Activated CD4-positive, alpha-beta T cell treated with anti-CD3 and anti-CD28 coated beads, Interleukin-2, amount 50 U/mL, for 24 hours (primary cell): ENCODE measurements around the gene ACAT2.
"Not testable (repeated sequence)": the region's sequence is repeated elsewhere in the genome, so short reads cannot be mapped to it uniquely, and the experiment has no call there.

ENCODE experiments used
- DNase-seq, 2 donors: peaks; one replicate each; pipeline ENCODE4 v3.0.0-alpha.2; 2020; ENCODE audit warnings: low read depth in 1 of 2, low spot score in 1 of 2

The ACAT2 gene

DNA sequence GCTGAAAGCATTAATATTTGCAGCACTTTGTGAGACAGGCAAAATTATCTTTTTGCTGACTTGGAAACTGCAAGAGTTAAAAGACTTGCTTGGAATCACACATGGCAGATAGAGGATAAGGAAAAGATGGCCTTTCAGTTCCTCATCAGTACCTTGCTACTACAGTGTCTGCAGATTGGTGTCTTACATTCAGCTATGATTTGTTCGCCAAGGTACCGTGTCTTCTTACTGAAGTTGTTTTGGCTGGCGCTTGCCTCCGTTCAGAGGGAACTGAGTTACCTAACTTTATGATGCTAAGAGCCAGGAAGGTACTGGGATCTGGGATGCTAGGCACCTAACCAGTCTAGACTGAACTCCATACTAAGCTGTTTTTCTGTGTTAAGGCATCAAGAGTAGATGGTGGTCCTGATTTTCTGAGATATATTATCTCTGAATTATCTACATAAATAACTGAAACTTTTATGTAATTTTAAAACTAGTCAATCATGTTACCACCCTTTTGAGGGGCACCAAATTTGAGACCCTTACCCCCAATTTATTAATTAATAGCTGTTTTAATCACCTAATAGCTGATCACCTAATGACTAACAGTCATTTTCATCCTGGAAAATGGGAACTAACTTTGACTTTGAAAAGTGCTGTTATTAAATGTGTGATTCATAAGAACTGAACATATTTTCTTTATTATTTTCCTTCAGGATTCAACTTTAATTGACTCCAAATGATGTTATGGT is 32.1 kb upstream of the ACAT2 start:
- DNase-seq = no peak

DNA sequence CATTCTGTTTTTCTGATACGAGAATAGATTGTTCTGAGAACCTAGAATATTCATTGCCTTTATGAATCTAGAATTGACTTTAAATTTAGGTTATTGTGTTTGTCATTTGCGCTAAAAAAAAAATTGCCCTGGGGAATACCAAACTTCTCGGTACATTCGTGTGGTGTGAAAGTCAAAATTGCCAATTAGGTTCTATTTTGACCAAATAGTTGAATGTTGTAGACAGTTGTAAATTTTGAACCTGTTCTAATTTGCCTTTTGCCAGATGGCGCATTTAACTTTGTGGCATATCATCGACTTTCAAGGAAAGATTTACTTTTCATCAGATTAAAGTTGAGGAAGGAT is 31.5 kb upstream of the ACAT2 start:
- DNase-seq = no peak

DNA sequence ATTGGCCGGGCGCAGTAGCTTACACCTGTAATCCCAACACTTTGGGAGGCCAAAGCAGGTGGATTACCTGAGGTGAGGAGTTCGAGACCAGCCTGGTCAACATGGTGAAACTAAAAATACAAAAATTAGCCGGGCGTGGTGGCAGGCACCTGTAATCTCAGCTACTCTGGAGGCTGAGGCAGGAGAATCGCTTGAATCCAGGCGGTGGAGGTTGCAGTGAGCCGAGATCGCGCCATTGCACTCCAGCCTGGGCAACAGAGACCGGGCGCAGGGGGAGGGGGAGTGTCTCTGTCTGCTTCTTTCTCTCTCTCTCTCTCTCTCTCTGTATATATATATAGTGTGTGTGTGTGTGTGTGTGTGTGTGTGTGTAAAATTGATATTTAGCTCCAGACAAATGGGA is 29.3 kb upstream of the ACAT2 start:
- DNase-seq = not testable (repeated sequence)

DNA sequence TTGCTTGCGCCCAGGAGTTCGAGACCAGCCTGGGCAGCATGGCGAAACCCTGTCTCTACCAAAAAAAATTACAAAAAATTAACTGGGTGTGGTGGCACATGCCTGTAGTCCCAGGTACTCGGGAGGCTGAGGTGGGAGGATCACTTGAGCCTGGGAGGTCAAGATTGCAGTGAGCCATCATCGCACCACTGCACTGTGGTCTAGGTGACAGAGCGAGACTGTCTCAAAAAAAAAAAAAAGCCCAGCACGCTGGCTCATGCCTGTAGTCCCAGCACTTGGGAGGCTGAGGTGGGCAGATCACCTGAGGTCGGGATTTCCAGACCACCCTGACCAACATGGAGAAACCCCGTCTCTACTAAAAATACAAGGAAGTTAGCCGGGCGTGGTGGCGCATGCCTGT is 28.4 kb upstream of the ACAT2 start:
- not testable (repeated sequence) for DNase-seq

DNA sequence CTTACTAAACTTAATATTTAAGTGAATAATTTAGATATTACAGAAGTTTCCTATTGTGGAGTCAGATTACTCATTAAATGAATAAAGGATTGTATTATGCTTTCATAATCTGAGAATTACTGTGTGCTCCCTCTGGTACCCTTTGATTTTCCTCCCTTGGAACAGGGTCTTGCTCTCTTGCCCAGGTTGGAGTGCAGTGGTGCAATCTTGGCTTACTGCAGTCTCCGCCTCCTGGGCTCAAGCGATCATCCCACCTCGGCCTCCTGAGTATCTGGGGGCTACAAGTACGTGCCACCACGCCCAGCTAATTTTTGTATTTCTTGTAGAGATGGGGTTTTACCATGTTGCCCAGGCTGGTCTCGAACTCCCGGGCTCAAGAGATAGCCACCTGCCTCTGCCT is 24.9 kb upstream of the ACAT2 start:
- no peak for DNase-seq

DNA sequence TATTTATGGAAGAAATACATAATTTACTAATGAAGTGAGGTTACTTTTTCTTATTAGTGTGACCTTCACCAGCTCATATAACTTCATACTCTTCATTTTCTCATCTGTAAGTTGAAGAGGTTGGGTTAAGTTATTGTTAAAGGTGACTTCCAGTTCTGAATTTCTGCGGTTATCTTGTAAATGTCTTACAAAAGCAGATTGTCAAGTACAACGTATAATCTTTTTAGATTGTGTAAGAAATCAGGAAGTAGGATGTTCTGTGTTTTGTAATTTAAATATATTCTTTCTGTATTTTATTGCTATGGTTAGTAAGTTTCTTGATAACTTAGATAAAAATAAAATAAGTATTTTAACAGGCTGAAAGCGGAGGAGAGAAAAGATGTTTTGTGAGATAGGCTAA is 22.5 kb upstream of the ACAT2 start:
- no peak for DNase-seq

DNA sequence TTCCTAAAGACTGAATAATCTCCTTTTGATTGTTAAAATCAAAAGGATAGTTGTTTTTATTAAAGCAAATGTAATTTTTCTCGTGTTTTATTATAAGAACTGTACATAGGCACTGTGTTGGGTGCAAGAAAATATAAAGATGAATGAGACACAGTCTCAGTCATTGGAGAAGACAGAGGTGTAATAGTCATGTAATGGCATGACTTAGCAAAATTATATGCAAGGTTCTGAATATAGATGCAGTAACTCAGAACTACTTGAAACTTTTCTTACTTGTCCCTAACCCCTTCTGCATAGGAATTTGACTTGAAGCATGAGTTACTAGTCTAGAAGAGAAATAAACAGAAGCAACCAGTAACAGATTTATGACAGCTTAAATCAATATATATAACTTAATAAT is 19.7 kb upstream of the ACAT2 start:
- DNase-seq = no peak

DNA sequence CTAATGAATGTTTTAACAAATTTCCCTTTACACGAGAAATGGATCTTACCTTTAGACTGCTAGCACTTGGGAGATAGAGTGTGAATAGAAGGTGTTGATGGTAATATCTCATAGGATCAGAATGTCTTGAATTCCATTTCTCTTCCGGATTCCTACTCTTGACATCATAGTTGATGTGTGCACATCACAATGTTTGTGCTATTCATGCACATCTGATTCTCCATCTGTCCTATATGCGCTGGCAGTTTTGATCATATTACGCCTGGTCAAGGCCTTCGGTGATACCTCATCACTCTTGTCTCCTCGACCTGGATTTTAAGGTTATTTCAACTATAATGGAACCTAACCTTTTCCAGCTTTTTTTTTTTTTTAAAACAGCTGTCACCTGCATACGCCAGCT is 16.8 kb upstream of the ACAT2 start:
- no peak for DNase-seq

DNA sequence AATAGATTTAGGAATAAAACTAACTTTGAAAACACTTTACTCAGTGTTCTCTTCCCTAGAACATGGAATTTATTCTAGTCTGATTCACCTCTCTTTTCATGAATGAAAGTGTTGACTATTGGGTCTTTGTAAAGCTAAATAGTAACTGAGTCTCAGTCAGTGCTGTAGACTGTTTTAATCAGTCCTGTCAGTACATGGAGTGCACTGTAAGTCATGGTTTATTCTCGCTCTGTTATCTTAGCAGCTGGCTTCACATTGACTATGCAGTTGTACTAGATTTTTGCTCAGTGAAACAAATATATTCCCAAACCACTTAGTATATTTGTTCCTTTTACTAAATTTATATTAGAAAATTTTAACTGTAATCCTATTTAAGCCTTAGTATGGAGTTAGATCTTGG is 15.1 kb upstream of the ACAT2 start:
- no peak for DNase-seq

DNA sequence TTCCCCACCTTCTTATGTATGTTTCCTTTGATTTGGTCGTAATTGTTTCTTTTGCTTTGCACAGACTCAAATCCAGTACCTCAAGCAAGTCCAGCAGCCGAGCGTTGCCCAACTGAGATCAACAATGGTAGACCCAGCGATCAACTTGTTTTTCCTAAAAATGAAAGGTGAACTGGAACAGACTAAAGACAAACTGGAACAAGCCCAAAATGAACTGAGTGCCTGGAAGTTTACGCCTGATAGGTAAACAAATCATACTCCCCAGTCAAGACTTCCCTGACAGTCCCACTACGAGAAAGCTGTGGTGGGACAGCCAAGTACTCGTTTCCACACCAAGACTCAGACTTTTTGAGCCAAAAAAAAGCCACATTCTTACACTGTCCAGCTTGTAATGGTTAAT is 13.7 kb upstream of the ACAT2 start:
- DNase-seq = not testable (repeated sequence)

DNA sequence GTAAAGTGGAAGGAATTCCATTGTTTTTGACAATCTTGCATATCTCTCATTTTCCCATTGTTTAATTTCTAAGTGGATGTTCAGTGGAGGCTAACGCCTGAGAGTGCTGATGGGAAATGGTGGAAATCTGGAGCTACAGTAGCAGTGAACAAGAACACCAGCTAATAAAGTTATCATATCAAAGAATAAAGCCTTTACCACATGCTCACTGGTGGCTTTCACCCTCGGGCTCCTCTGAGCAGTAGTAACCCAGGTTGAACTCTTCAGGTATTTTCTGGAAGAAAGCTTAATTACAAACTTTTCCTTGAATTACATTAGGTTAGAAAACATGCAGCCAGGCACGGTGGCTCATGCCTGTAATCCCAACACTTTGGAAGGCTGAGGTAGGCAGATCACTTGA is 10.4 kb upstream of the ACAT2 start:
- DNase-seq = no peak

DNA sequence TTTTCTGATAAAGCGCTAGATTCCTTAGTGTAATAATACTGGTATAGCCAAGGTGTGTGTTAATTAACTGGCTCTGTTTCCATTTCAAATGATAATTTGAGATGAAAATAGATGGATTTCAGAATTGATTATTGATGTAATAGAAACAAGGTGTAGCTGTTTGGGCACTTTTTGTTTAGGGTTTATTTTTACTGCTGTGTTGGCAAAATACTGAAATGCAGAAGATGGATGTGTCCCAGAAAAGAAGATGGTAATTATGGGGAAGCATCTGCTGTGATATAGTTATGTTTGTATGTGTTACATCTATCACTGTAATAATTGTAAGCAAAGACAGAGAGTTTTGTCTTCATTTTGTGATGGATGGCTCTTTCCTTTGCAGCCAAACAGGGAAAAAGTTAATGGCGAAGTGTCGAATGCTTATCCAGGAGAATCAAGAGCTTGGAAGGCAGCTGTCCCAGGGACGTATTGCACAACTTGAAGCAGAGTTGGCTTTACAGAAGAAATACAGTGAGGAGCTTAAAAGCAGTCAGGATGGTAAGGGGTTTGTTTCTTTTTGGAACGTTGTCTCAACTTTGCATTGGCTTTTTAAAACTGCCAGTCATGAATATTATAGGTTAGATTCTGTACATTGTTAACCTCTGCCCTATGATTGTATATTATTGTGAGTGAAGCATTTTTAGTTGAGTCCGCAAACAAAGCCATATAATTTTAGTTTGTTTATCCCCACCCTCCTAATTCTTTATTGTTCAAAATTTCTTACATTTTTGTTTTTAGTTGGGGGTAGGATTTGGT is 8.6 kb upstream of the ACAT2 start:
- DNase-seq = no peak

DNA sequence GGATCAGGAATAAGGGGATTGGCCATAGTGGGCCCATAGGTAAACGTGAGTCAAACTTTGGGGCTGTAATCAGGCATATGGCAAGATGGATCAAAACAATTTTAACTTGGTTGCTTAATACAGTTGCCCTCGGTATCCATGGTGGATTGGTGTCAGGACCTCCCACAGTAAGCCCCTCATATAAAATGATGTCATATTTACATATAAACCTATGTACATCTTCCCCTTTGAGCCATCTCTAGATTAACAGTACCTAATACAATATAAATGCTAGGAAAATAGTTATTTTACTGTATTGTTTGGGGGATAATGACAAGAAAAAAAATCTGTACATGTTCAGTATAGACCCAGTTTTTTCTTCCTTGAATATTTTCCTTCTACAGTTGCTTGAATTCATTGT is 7.4 kb upstream of the ACAT2 start:
- DNase-seq = no peak

DNA sequence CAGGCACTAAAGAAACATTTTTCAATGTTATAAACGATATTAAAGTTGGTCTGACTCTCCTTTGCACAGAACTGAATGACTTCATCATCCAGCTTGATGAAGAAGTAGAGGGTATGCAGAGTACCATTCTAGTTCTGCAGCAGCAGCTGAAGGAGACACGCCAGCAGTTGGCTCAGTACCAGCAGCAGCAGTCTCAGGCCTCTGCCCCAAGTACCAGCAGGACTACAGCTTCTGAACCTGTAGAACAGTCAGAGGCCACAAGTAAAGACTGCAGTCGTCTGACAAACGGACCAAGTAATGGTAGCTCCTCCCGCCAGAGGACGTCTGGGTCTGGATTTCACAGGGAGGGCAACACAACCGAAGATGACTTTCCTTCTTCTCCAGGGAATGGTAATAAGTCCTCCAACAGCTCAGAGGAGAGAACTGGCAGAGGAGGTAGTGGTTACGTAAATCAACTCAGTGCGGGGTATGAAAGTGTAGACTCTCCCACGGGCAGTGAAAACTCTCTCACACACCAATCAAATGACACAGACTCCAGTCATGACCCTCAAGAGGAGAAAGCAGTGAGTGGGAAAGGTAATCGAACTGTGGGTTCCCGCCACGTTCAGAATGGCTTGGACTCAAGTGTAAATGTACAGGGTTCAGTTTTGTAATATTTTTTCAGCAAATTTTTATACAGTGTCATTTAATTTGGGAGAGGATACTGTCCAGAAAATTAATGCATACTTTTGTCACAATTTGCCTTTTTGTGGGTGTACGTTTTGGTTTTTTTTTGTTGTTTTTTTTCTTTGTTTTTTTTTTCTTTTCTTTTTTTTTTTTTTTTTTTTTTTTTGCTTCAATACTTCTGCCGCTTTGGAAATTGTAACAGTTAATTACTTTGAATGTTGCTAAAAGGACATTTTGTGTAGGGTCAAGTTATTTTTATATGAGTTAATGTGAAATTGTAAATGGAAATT is 6.6 kb upstream of the ACAT2 start:
- DNase-seq = no peak

DNA sequence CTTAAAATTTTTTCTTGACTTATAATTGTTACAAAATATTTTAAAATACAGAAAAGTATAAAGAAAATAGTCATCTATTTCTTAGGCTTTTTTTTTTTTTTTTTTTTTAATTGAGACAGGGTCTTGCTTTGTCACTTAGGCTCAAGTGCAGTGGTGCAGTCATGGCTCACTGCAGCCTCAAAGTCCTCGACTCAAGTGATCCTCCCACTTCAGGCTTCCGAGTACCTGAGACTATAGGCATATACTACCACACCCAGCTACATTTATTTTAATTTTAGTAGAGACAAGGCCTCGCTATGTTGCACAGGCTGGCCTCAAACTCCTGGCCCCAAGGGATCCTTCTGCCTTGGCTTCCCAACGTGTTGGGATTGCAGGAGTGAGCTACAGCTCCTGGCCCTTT is 5.3 kb upstream of the ACAT2 start:
- DNase-seq = no peak

DNA sequence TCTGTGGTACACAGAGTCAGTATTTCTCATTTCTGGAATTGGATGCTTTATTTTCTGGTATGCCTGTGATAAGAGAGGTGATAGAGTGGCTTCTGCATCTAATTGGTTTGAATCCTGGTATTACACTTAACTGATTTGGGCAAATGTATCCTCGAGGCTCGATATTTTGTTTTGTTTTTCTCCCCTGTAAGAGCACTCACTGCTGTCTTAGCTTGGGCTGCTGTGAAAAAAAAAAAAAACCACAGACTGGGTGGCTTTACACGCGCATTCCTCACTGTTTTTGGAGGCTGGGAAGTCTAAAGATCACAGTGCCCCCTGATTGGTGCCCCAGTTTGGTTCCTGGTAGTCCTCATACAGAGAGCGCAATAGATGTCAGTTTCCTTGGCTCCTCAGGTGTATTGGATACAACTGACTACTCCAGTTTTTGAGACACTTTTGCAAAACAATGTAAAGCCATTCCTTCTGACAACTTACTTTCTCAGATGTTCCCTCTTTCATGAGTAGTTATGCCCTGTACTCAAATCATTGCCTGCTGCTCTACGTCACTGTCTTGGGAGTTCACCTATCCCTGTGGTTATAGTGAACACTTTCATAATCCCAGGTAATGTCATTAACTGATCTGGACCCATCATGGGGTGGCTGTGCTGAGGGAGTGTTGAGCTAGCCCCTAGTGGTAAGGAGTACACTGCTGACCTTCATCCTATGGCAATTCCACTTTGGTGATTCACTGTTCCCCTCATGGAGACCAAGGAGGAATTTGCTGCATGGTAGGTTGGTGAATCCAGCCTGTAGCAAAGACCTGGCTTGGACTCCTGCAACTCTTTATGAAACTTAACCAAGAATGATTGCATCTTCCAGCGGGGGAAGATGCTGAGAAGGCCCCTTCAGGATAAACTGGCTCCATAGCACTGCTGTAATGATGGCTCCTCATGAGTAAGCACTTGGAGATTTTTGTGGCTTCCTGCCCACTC is 3.5 kb upstream of the ACAT2 start:
- DNase-seq = no peak

DNA sequence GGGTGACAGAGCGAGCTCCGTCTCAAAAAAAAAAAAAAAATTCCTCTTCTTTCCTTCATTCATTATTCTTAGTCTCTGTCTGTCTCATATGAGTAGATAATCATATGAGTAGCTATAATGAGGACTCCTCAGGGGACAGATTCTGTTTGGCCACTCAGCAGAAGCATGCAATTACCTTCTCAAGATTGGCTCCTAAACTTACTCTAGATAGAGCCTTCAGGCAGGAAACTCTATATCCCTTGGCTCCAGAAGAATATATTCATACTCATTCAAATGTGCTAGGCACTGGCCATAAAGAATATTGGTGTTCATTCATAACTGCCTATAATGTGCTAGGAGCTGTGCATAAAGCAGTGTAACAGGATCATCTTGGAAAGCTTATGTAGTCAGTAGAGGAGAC is 2.2 kb upstream of the ACAT2 start:
- no peak for DNase-seq

DNA sequence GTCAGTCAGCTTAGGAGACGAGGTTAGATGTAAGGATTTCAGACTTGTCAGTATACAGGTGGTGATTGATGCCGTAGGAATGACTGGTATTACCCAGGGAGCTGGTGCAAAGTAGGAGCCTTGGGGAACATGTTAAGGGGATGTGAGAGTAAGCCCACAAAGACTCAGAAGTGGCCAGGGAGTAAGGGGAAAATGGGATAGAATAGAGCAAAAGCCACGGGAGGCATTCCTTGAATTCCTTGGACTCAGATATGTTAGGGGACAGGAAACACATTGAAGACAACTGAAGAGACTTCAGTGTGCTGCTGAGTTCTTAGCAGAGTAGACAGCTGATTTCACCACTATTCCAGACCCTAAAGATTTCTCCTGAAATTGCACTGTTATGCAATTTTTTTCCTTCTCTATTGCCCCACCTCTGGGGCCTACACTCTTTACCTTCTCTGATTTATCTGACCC is 1.2 kb upstream of the ACAT2 start:
- DNase-seq = no peak

DNA sequence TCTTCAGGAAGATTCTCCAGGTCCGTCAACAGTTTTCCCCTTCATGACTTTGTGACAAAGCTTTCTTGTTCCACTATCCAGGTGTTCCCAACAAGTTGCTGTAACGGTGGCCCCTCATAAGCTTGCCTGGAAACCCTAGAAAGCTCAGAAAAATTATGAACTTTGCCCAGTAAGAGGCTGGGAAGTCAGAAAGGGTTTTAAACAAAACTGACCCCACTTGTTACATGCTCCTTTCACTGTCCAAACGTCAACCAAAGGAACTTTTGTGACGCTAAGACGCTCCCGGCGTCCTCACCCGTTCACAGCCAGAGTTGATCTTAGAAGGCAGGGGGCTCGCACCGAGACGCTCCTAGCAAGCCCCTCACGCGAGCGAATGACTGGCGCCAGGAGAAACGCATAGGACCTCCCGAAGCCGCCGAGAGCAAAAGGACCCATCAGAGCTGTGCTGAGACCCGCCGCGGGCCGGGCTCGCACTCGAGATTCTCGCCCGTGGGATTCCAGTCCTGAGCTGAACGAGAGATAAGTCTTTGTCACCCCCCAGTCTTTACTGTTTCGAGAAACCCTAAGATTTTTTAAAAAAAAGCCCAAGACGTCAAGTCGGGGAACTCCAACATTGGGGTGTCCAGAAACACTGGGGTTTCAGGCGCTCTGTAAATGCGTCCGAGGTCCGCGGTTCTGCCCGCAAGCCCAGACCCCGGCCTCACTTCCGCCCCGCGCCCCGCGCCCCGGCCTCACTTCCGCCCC is 544 bp upstream of the ACAT2 start:
- DNase-seq = peak in 1 of 2 donors; percentile 7
